ENCODE measurements around the gene SELENOO. TPM values are rescaled to one million over a fixed set of nuclear protein-coding genes. Genes with fewer than 3 reads are reported as not detected.

SELENOO gene
- total and polyA plus RNA-seq, 2 of the 13 experiments (the other 11 are each of a cell fraction or from before 2014, with no cell fraction given), result 14.4 to 19.0 TPM

GRCh38 chr22:50250555-50251476, 50.0 kb downstream of the SELENOO start, which contains the start of gene HDAC10 (continued):
- peak; percentile 92 for TF ChIP-seq ARID4A (CRISPR knock-in tag; IDR thresholded peaks at IDR 0.05; ENCODE audit: borderline replicate concordance)
- peak; percentile 69; the same call in 1 of the 2 replicates for TF ChIP-seq YEATS4 (CRISPR knock-in tag; IDR thresholded peaks at IDR 0.05; ENCODE audit: borderline replicate concordance)
- no peak for TF ChIP-seq TMF1 (CRISPR knock-in tag; IDR thresholded peaks at IDR 0.05; ENCODE audit: low read depth)
- TF ChIP-seq CTCF (CRISPR knock-in tag; IDR thresholded peaks at IDR 0.05), result 0 out of 2 replicates have a peak, but pooled peaks have one; percentile 2
- TF ChIP-seq ZIK1 (CRISPR knock-in tag; IDR thresholded peaks at IDR 0.05; ENCODE audit: borderline replicate concordance, low read depth), result peak; percentile 25; the same call in 1 of the 2 replicates
- TF ChIP-seq, protein P1, sequence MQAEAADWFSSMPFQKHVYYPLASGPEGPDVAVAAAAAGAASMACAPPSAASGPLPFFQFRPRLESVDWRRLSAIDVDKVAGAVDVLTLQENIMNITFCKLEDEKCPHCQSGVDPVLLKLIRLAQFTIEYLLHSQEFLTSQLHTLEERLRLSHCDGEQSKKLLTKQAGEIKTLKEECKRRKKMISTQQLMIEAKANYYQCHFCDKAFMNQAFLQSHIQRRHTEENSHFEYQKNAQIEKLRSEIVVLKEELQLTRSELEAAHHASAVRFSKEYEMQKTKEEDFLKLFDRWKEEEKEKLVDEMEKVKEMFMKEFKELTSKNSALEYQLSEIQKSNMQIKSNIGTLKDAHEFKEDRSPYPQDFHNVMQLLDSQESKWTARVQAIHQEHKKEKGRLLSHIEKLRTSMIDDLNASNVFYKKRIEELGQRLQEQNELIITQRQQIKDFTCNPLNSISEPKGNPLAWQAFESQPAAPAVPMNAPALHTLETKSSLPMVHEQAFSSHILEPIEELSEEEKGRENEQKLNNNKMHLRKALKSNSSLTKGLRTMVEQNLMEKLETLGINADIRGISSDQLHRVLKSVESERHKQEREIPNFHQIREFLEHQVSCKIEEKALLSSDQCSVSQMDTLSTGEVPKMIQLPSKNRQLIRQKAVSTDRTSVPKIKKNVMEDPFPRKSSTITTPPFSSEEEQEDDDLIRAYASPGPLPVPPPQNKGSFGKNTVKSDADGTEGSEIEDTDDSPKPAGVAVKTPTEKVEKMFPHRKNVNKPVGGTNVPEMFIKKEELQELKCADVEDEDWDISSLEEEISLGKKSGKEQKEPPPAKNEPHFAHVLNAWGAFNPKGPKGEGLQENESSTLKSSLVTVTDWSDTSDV (CRISPR knock-in tag; IDR thresholded peaks at IDR 0.05), result peak; percentile 97
- TF ChIP-seq ZNF317 (CRISPR knock-in tag; IDR thresholded peaks at IDR 0.05), result 0 out of 2 replicates have a peak, but pooled peaks have one; percentile 19
- TF ChIP-seq, protein P2, sequence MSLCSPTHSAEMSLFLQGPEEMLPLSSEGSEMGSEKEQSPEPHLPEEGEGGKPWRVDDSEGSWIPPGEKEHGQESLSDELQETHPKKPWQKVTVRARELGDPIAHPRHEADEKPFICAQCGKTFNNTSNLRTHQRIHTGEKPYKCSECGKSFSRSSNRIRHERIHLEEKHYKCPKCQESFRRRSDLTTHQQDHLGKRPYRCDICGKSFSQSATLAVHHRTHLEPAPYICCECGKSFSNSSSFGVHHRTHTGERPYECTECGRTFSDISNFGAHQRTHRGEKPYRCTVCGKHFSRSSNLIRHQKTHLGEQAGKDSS (CRISPR knock-in tag; IDR thresholded peaks at IDR 0.05; ENCODE audit: borderline replicate concordance, low read depth), result no peak
- TF ChIP-seq AHR (CRISPR knock-in tag; IDR thresholded peaks at IDR 0.05), result 0 out of 2 replicates have a peak, but pooled peaks have one; percentile 41
- peak; percentile 44 to 75; a peak in 3 of 4 replicates for TF ChIP-seq POLR2A (IDR thresholded peaks at IDR 0.05; ENCODE audit: insufficient read depth in 1 of 2, low read depth in 2 of 2, low read length in 2 of 2)
- no peak for TF ChIP-seq TBL1XR1 (IDR thresholded peaks at IDR 0.05; ENCODE audit: borderline replicate concordance, low read length, partially characterized antibody)
- TF ChIP-seq ZNF20 (CRISPR knock-in tag; IDR thresholded peaks at IDR 0.05), result no peak
- peak; percentile 72; the same call in 1 of the 2 replicates for TF ChIP-seq KDM5B (CRISPR knock-in tag; IDR thresholded peaks at IDR 0.05; ENCODE audit: borderline replicate concordance)
- no peak for TF ChIP-seq TIGD3 (CRISPR knock-in tag; IDR thresholded peaks at IDR 0.05; ENCODE audit: borderline replicate concordance)
- no peak for TF ChIP-seq BHLHE40 (IDR thresholded peaks at IDR 0.05; ENCODE audit: low read length)

All from HepG2 (cell line).